ENCODE measurements around the gene HOXB13.

- TF ChIP-seq CTCF (IDR thresholded peaks at IDR 0.05) (no peak), POLR2A (IDR thresholded peaks at IDR 0.05) (no peak)
Observed at GRCh38 chr17:48692049-48692448, 36.5 kb downstream of the HOXB13 start.

Measured in thyroid gland (tissue), 4 donors.